GM20431 (cell line): ENCODE data around the gene IFNLR1.

Source experiments
- in situ Hi-C: fragments of 300-500 bp; cut with MseI, MboI; formaldehyde crosslinking; loops from one replicate; pipeline ENCODE4 v1.15.0; 2020; ENCODE audit warnings: low sequenced_read_pairs; ENCODE audit not compliant: unreplicated experiment

Gene IFNLR1

GRCh38 chr1:24155011-24155782 is 31.9 kb downstream of the IFNLR1 start:
- in situ Hi-C loops, result no loop called here

DNA sequence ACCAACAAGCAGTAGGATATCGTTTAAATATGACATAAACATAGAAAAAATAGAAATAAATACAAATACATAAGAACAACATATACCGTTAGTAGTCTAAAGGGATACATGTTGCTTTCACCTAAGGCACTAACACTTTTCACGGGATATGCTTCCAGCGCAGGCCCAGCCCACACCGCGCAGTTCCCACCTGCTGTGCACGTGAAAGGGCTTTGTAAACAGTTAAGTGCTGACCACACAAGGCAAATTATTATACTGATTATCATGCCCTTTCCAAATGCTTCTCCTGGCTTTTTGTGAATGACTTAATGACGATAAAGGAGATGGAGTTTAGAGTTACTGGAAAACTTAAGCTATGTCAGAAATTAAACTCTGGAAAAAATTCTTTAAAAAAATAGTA is 32.9 kb downstream of the IFNLR1 start:
- in situ Hi-C loops, result no loop called here

GRCh38 chr1:24152631-24153494 is 34.2 kb downstream of the IFNLR1 start:
- in situ Hi-C loops, result no loop called here

DNA sequence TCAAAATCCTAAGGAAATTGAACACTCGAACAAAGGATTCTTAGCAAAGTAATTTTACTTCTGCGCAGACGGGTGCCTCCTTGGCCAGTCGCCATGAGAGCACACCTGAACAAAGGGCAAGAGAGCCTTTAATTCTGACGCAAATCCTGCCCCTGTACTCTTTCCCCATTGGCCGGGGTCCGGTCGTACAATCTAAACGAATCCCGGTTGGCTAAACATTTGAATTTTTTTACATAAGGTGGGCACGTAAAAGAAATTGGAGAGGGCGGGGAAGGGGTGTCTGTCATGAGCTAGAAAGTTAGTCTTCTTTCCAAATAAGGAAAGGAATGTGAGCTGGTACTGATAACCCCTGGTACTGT is 35.9 kb downstream of the IFNLR1 start:
- in situ Hi-C loops, result no loop called here

GRCh38 chr1:24150234-24151174 is 36.6 kb downstream of the IFNLR1 start:
- in situ Hi-C loops, result no loop called here

- in situ Hi-C loops, result no loop called here
Observed at GRCh38 chr1:24149866-24150233, 37.2 kb downstream of the IFNLR1 start.

GRCh38 chr1:24147816-24148215 is 39.3 kb downstream of the IFNLR1 start:
- in situ Hi-C loops, result no loop called here

DNA sequence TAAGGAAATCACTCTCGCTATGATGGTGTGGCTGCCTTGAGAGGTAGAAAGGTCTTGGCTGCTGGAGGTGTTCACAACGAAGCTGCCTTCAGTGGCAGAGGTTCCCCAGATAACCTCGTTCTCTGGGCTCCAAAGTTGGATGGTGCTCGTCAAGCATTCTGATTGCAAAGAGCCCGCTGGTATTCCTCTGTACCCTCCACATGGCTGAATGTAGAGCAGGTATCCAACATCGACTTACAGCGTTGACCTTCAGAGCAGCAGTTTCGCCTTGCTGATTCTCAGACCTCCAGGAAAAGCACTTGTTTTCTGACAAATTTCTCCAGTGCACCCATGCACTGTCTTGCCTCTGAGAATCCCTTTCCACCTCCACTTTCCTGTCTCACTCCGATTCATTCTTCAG is 39.9 kb downstream of the IFNLR1 start:
- in situ Hi-C loops, result no loop called here

DNA sequence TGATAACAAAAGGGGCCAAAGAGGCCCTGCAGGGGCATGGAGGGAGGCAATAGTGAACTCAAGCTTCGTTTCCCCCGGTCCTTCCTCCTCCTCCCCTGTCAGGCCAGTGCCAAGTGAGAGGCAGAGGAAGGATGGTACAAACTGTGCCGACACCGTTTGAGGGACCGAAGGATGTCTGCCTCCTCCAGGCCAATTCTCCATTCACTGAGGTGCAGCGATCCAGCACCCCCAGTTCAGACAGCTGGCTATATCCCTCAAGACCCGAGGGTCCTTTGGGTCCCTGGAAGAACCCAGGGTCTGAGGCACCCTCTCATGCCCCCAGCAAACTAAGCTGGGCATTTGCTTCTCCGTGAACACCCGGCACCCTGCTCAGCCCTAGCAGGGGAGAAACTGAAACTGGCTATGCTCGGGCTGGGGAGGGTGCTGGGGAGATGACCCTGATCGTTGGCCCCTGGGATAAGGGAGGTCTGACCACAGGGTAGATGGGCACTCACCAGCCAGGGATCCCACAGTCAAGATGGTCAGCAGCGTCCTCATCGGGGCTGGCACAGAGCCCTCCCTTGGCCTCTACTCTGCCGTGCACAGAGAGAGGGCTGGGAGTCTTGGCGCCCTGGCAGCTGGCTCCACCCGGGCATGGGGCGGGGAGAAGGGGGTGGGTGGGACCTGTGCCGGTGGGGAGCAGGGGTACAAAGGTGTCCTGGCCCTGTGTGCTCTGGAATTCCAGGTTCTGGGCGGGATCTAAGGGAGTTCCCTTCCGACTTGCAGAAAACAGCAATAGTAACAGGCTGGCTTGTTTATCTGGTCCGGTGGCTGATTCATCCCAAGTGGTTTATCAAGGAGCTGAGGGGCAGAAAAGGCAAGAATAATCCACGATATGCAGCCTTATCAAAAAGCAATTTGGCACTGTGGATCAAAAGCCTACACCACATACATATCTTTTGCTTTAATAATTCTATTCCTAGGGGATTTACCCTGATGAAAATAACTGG is 44.2 kb downstream of the IFNLR1 start, which contains the start of gene IL22RA1:
Gene IL22RA1 (minus strand): TSS at position 595 of the 989 bp plus-strand sequence. CDS start 58 bp downstream, at position 537.
- in situ Hi-C loops, result no loop called here

- in situ Hi-C loops, result no loop called here
Observed at GRCh38 chr1:24141311-24141997, 45.6 kb downstream of the IFNLR1 start.

DNA sequence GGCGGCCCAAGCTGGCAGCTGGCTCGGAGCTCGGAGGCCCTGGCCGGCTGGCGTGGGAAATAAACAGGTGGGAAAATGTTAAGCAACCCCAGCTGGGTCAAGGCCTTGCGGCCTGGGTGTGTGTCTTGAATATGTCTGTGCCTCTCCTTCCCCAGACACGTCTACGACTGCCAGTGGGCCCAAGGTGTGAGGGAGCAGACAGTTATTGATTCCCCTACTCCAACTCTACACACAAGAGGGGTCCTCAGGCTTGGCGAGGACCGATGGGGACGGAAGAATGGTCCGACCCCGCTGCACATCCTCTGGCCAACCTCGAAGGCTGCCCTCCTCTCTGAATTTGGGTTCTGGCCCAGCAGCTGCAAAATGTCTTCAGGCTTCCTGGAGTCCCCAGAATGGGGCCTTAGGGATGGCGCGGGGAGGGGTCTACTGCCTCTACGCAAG is 46.3 kb downstream of the IFNLR1 start:
- in situ Hi-C loops, result no loop called here

DNA sequence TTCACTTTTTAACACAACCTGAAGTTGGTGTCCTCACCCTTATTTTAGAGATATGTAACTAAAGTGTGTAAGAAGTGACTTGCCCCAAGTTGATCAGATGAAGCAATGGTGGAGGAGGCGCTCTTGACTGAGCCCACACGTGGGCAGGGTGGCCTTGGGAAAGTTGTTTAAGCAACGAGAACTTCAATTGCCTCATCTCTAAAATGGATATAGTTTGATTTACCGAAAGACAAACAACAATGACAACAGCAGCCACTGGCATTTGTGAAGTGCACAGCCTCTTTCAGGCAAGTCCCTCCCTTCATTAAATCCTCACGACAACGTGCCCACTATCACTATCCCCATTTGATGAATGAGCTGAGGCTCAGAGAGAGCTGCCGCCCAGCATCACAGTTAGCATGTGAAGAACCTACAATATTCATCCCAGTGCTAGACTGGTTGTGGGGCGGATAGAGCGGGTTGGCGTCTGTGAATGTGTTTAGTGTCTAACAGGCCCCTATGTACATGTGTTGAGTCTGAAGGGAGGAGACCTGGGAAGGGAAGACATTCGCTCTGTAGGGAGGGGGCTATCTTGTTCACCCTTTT is 47.2 kb downstream of the IFNLR1 start:
- in situ Hi-C loops, result no loop called here

DNA sequence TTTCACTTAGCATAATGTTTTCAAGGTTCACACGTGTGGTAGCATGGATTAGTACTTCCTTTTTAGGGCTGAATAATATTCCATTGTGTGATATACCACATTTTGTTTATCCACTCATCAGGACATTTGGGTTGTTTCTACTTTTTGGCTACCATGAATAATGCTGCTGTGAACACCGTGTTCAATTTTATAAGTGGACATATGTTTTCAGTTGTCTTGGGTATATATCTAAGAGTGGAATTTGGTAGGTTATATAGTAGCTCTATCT is 47.9 kb downstream of the IFNLR1 start:
- in situ Hi-C loops, result no loop called here

- in situ Hi-C loops, result no loop called here
Observed at GRCh38 chr1:24138476-24139221, 48.4 kb downstream of the IFNLR1 start.

GRCh38 chr1:24136956-24137539 is 50.0 kb downstream of the IFNLR1 start:
- in situ Hi-C loops, result no loop called here

GRCh38 chr1:24134376-24134775 is 52.7 kb downstream of the IFNLR1 start:
- in situ Hi-C loops, result no loop called here

DNA sequence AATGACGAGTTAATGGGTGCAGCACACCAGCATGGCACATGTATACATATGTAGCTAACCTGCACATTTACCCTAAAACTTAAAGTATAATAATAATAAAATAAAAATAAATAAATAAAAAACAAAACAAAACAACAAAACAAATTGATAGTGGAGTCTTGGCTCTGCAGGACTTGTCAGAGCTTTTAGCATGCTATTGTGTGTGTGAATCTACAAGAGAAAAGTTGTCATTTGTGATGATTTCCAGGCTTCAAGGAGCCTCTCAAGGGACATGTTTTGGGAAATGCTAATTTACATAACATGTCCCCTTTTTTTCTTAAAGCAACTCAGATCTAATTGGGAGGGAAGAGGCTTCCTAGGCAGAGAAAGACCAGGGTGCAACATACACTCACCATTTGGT is 53.3 kb downstream of the IFNLR1 start:
- in situ Hi-C loops, result no loop called here
